Loucy (cell line): ENCODE data around the gene SLC25A21.

Experiments
- H2AFZ ChIP-seq: fragments of 200-600 bp; sonication (generic); 2 replicates; pipeline ENCODE4 v1.6.0; 2016; ENCODE audit warnings: antibody characterized with exemption, mild to moderate bottlenecking, low read length, moderate library complexity
- H3F3A ChIP-seq: fragments of 200-600 bp; 2 replicates; pipeline ENCODE4 v1.6.0; 2016; ENCODE audit warnings: antibody characterized with exemption, low read depth, mild to moderate bottlenecking
- H3K27me3 ChIP-seq: fragments of 200-600 bp; sonication (generic); 2 replicates; pipeline ENCODE4 v1.6.1; 2014; ENCODE audit warnings: low read length, mild to moderate bottlenecking; ENCODE audit not compliant: insufficient read depth, poor library complexity, severe bottlenecking
- H3K36me3 ChIP-seq: fragments of 200-600 bp; sonication (generic); 2 replicates; pipeline ENCODE4 v1.6.1; 2016; ENCODE audit warnings: low read length; ENCODE audit not compliant: insufficient read depth
- H3K4me1 ChIP-seq: fragments of 200-600 bp; sonication (generic); 2 replicates; pipeline ENCODE4 v1.5.1; 2014; ENCODE audit warnings: low read length, mild to moderate bottlenecking; ENCODE audit not compliant: insufficient read depth, poor library complexity, severe bottlenecking
- H3K4me2 ChIP-seq: fragments of 200-600 bp; sonication (generic); 2 replicates; pipeline ENCODE4 v1.6.0; 2014; ENCODE audit warnings: antibody characterized with exemption, low read length, low read depth, mild to moderate bottlenecking; ENCODE audit not compliant: poor library complexity, severe bottlenecking
- H3K4me3 ChIP-seq: fragments of 200-600 bp; sonication (generic); 2 replicates; pipeline ENCODE4 v1.5.1; 2014; ENCODE audit warnings: low read length, mild to moderate bottlenecking, mixed read lengths; ENCODE audit not compliant: poor library complexity, severe bottlenecking
- H3K79me2 ChIP-seq: fragments of 200-600 bp; sonication (generic); 2 replicates; pipeline ENCODE4 v1.6.1; 2014; ENCODE audit warnings: low read length; ENCODE audit not compliant: insufficient read depth
- H3K9ac ChIP-seq: fragments of 200-600 bp; sonication (generic); 2 replicates; pipeline ENCODE4 v1.6.0; 2014; ENCODE audit warnings: mild to moderate bottlenecking, low read depth, low read length, moderate library complexity; ENCODE audit not compliant: poor library complexity, severe bottlenecking
- H3K9me2 ChIP-seq: fragments of 200-600 bp; sonication (generic); replicated peaks from 2 replicates; pipeline ENCODE4 v1.6.1; 2016; ENCODE audit warnings: low read depth, low read length, mixed read lengths
- H3K9me3 ChIP-seq: fragments of 200-600 bp; sonication (generic); 2 replicates; pipeline ENCODE4 v1.6.1; 2014; ENCODE audit warnings: mild to moderate bottlenecking, antibody characterized with exemption, low read length, low read depth; ENCODE audit not compliant: insufficient read depth
- H4K20me1 ChIP-seq: fragments of 200-600 bp; sonication (generic); 2 replicates; pipeline ENCODE4 v1.6.0; 2014; ENCODE audit warnings: antibody characterized with exemption, low read length, mild to moderate bottlenecking; ENCODE audit not compliant: insufficient read depth, poor library complexity, severe bottlenecking
- EZH2phosphoT487 ChIP-seq: fragments of 200-600 bp; IDR thresholded peaks from 2 replicates; pipeline ENCODE4 v1.6.1; 2018; ENCODE audit warnings: antibody characterized with exemption, mild to moderate bottlenecking, moderate library complexity, borderline replicate concordance
- TF ChIP-seq, protein P1 (sequence below): fragments of 200-600 bp; sonication (generic); conservative IDR thresholded peaks from 2 replicates; pipeline ENCODE4 v1.5.1; 2014; ENCODE audit warnings: mild to moderate bottlenecking, antibody characterized with exemption, low read length

SLC25A21 gene

DNA sequence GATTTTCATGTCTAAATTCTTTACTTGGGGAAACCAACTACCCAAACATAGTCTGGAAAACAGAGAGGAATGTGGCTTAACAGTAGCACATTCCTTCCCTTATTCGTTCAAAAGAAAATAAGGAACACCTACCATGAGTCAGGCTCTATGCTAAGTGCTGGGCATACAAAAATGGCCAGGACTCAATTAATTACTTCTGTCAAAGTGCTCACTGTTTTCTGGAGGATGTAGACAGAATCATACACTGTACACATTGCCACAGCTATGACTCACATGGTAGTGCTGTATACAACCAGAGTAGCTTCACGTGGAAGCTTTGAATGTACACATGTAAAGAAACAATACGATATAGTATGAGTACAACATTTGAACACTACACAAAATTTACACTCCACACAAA is 50.1 kb downstream of the SLC25A21 start:
- no peaks in the 10 kb centered on the region for H4K20me1 ChIP-seq
- no peak overlapping the region for H3K4me3 ChIP-seq
- TF ChIP-seq EZH2phosphoT487, result no peak
- TF ChIP-seq, protein P1, sequence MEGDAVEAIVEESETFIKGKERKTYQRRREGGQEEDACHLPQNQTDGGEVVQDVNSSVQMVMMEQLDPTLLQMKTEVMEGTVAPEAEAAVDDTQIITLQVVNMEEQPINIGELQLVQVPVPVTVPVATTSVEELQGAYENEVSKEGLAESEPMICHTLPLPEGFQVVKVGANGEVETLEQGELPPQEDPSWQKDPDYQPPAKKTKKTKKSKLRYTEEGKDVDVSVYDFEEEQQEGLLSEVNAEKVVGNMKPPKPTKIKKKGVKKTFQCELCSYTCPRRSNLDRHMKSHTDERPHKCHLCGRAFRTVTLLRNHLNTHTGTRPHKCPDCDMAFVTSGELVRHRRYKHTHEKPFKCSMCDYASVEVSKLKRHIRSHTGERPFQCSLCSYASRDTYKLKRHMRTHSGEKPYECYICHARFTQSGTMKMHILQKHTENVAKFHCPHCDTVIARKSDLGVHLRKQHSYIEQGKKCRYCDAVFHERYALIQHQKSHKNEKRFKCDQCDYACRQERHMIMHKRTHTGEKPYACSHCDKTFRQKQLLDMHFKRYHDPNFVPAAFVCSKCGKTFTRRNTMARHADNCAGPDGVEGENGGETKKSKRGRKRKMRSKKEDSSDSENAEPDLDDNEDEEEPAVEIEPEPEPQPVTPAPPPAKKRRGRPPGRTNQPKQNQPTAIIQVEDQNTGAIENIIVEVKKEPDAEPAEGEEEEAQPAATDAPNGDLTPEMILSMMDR, result no peak
- no peaks in the 10 kb centered on the region for H3F3A ChIP-seq
- no peaks in the 10 kb centered on the region for H3K36me3 ChIP-seq
- no peaks in the 10 kb centered on the region for H3K27me3 ChIP-seq
- no peaks in the 10 kb centered on the region for H3K79me2 ChIP-seq
- no peak overlapping the region for H3K4me2 ChIP-seq
- H3K9ac ChIP-seq, result no peak overlapping the region
- H3K9me3 ChIP-seq, result no peaks in the 10 kb centered on the region
- no peaks in the 10 kb centered on the region for H3K4me1 ChIP-seq
- H3K9me2 ChIP-seq, result no peaks in the 10 kb centered on the region
- no peak overlapping the region for H2AFZ ChIP-seq

DNA sequence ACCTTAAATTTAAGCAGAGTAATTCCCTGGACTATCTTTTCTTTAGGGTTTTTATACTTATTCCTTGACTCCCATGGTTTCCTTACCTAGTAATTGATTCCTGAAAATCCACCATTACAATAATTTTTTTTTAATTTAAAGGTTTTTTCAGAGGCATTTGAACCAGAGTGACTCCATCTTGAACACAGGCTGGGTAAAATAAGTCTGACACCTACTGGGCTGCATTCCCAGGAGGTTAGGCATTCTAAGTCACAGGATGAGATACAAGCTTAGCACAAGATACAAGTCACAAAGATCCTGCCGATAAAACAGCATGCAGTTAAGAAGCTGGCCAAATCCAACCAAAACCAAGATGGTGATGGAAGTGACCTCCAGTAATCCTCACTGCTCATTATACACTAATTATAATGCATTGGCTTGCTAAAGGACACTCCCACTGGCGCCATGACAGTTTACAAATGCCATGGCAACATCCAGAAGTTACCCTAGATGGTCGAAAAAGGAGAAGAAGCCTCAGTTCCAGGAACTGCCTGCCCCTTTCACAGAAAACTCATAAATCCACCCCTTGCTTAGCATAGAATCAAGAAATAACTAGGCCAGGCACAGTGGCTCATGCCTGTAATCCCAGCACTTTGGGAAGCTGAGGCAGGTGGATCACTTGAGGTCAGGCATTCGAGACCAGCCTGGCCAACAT is 53.6 kb downstream of the SLC25A21 start:
- Histone ChIP-seq H3K9ac (no peak overlapping the region), H3K36me3 (no peaks in the 10 kb centered on the region), H3K27me3 (no peaks in the 10 kb centered on the region), H3F3A (no peaks in the 10 kb centered on the region), H3K9me2 (no peaks in the 10 kb centered on the region), H3K4me2 (no peak overlapping the region), H3K9me3 (no peaks in the 10 kb centered on the region), H3K4me1 (no peaks in the 10 kb centered on the region), H2AFZ (no peak overlapping the region), H3K79me2 (no peaks in the 10 kb centered on the region), H4K20me1 (no peaks in the 10 kb centered on the region), H3K4me3 (no peak overlapping the region)
- TF ChIP-seq, protein P1, result no peak
- no peak for TF ChIP-seq EZH2phosphoT487

DNA sequence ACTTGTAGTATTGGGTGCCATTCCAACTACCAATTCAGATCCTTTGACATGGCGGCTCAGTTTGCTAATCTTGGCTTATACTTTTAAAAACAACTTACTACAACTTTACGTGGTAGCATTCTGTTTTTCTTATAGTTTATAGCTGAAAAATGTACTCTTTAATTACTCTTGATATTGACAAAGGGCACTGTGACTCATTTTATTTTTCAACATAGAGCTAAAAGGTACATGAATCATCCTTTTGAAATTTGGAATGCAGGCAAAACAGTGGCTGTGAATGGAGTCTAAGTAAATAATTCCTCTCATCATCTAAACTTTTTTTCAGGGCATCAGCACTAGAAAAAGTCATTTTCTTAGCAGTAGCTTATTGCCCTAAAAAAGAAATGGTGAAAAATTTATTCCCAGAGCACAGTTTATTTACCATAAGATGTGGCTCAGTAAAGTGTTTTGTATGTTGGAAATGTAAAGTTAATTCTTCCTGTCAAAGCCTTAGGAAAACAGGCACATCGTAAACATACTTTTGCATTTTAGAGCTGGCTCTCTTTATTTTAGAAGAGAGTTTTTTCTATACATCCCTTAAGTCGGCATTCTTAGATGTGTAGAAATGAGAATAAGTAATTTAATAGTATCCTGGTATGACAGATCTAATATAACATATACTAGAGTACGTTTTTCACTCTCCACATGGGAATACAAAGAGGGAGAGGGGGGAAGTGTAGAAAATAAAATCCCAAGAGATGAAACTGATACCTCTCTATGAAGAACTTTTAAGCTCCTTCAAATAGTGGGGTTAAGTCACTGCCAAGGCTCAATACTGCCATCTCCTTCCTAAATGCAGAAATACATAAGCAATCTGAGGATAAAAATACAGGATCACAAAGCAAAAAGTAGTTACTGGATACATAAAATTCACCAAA is 55.2 kb downstream of the SLC25A21 start:
- Histone ChIP-seq H3K9me2 (no peaks in the 10 kb centered on the region), H3K79me2 (no peaks in the 10 kb centered on the region), H3F3A (no peaks in the 10 kb centered on the region), H3K4me3 (no peak overlapping the region), H3K9me3 (no peaks in the 10 kb centered on the region), H3K27me3 (no peaks in the 10 kb centered on the region), H3K4me2 (no peak overlapping the region), H3K4me1 (no peaks in the 10 kb centered on the region), H4K20me1 (no peaks in the 10 kb centered on the region), H3K36me3 (no peaks in the 10 kb centered on the region), H3K9ac (no peak overlapping the region), H2AFZ (no peak overlapping the region)
- TF ChIP-seq, protein P1, result no peak
- no peak for TF ChIP-seq EZH2phosphoT487
